Gastroesophageal sphincter (tissue), 3 donors: ENCODE data around the gene GINS3.

Experiments
- CTCF ChIP-seq, 4 experiments: fragments of 200-600 bp in 2 of 4; fragments of 450-650 bp in 2 of 4; sonication (generic) in 1 of 4; IDR thresholded peaks; one replicate each; pipeline ENCODE4 v1.5.1; 2017 to 2019; ENCODE audit warnings: antibody characterized with exemption in 4 of 4, mild to moderate bottlenecking in 2 of 4, moderate library complexity in 2 of 4
- POLR2AphosphoS5 ChIP-seq: sonication (generic); formaldehyde crosslinking; IDR thresholded peaks from one replicate; pipeline ENCODE4 v1.6.1; 2017; ENCODE audit warnings: antibody characterized with exemption

DNA sequence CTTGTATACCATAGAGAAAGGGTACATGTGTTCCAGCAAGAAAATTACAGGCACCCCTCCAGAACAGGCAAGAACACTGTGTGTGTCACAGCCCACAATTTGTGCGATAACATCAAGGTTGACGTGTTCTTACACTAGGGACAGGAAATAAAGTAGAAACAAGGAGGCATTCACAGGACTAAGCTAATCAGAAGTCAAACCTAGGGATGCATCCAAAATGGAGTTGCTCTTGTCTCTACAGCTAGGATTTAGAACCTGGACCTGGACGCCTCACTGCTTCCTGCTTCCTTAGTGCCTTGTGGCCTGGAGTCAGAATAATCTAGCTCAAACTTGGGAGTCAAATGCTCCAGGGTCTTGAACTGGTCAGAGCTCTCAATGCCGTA, 41.3 kb downstream of the GINS3 start:
- TF ChIP-seq POLR2AphosphoS5: no peak
- no peak for TF ChIP-seq CTCF (IDR thresholded peaks at IDR 0.05)
